MM.1S (cell line): Measurements from ENCODE around the gene CASR.

Source experiments
- DNase-seq: peaks from one replicate; pipeline ENCODE4 v3.0.0-alpha.2; 2015
- H2AFZ ChIP-seq: fragments of 300-600 bp; sonication (generic); 2 replicates; pipeline ENCODE4 v1.6.0; 2016; ENCODE audit warnings: antibody characterized with exemption, low read length
- H3F3A ChIP-seq: fragments of 300-600 bp; sonication (generic); 2 replicates; pipeline ENCODE4 v1.6.1; 2016; ENCODE audit warnings: mild to moderate bottlenecking, antibody characterized with exemption, low read length, moderate library complexity, mixed read lengths; ENCODE audit not compliant: insufficient read depth
- H3K27ac ChIP-seq: fragments of 300-600 bp; sonication (generic); 2 replicates; pipeline ENCODE4 v1.5.1; 2016; ENCODE audit warnings: mild to moderate bottlenecking, low read length
- H3K27me3 ChIP-seq: fragments of 300-600 bp; sonication (generic); replicated peaks from 2 replicates; pipeline ENCODE4 v1.6.0; 2016; ENCODE audit warnings: low read length; ENCODE audit not compliant: insufficient read depth
- H3K36me3 ChIP-seq: fragments of 300-600 bp; sonication (generic); replicated peaks from 2 replicates; pipeline ENCODE4 v1.6.1; 2016; ENCODE audit warnings: mild to moderate bottlenecking, low read length, mixed read lengths; ENCODE audit not compliant: insufficient read depth
- H3K4me1 ChIP-seq: fragments of 300-600 bp; sonication (generic); 2 replicates; pipeline ENCODE4 v1.6.1; 2016; ENCODE audit warnings: low read length, mixed read lengths
- H3K4me2 ChIP-seq: fragments of 300-600 bp; sonication (generic); 2 replicates; pipeline ENCODE4 v1.6.0; 2016; ENCODE audit warnings: low read depth, low read length
- H3K4me3 ChIP-seq: fragments of 300-600 bp; sonication (generic); 2 replicates; pipeline ENCODE4 v1.5.1; 2016; ENCODE audit warnings: low read length, mixed read lengths
- H3K79me2 ChIP-seq: fragments of 300-600 bp; sonication (generic); 2 replicates; pipeline ENCODE4 v1.6.1; 2016; ENCODE audit warnings: mixed run types, low read length, mixed read lengths
- H3K9ac ChIP-seq: fragments of 300-600 bp; sonication (generic); 2 replicates; pipeline ENCODE4 v1.6.1; 2016; ENCODE audit warnings: low read length, mixed read lengths
- H3K9me2 ChIP-seq: fragments of 300-600 bp; sonication (generic); replicated peaks from 2 replicates; pipeline ENCODE4 v1.6.1; 2016; ENCODE audit warnings: mild to moderate bottlenecking, low read length, mixed read lengths; ENCODE audit not compliant: insufficient read depth
- H3K9me3 ChIP-seq: fragments of 300-600 bp; sonication (generic); replicated peaks from 2 replicates; pipeline ENCODE4 v1.6.1; 2016; ENCODE audit warnings: mild to moderate bottlenecking, low read length, mixed read lengths; ENCODE audit not compliant: insufficient read depth
- H4K20me1 ChIP-seq: fragments of 300-600 bp; sonication (generic); 2 replicates; pipeline ENCODE4 v1.6.1; 2016; ENCODE audit warnings: mild to moderate bottlenecking, low read length, moderate library complexity, mixed read lengths; ENCODE audit not compliant: insufficient read depth
- CTCF ChIP-seq: fragments of 300-600 bp; sonication (generic); IDR thresholded peaks from 2 replicates; pipeline ENCODE4 v1.5.1; 2016; ENCODE audit warnings: antibody characterized with exemption, low read length, mixed read lengths
- EZH2 ChIP-seq: fragments of 300-600 bp; sonication (generic); optimal IDR thresholded peaks from 2 replicates; pipeline ENCODE3; 2017; ENCODE audit warnings: low read depth, mild to moderate bottlenecking, antibody characterized with exemption, low read length, mixed read lengths
- EZH2phosphoT487 ChIP-seq: fragments of 300-600 bp; sonication (generic); IDR thresholded peaks from 2 replicates; pipeline ENCODE4 v1.6.1; 2018; ENCODE audit warnings: antibody characterized with exemption, low read length

Gene CASR

DNA sequence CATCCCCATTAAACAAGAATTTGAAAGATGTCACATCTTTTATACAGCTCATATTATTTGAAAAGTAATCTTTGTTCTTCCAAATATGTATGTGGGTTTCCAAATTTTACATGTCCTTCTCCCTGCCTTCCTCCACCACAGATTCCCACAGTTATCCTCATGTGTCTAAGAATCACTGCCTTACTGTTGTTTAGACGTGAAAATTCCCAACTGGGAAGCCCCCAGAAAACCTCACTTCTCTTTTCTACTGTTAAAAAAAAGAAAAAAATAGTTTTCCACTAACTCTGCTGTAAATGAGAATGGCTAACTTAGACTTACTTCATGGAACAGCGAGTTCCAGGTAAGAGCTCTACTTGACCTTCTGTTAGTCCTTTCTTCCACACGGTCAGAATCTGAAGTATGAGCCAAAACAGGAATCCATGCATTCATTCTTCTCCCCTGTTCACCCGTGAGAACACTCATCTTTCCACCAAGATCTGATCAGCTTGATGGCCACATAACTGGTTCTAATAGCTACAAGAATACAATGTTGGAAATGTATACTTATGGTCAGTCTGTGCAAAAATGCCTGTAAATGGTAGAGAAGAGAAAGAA lies 123.7 kb downstream of the CASR start:
- no peak overlapping the region for H3K9ac ChIP-seq
- H3K27me3 ChIP-seq, result no peaks in the 10 kb centered on the region
- H3K79me2 ChIP-seq, result no peaks in the 10 kb centered on the region
- no peaks in the 10 kb centered on the region for H3K36me3 ChIP-seq
- H4K20me1 ChIP-seq, result no peaks in the 10 kb centered on the region
- 0 out of 2 replicates have a peak, but pooled peaks cover 4% of the 10 kb centered on the region for H3F3A ChIP-seq
- no peaks in the 10 kb centered on the region for H3K9me3 ChIP-seq
- H3K4me1 ChIP-seq, result no peaks in the 10 kb centered on the region
- H3K4me2 ChIP-seq, result no peak overlapping the region
- no peak overlapping the region for H3K27ac ChIP-seq
- no peaks in the 10 kb centered on the region for H3K9me2 ChIP-seq
- H2AFZ ChIP-seq, result no peak overlapping the region
- no peak for DNase-seq
- H3K4me3 ChIP-seq, result no peak overlapping the region
- TF ChIP-seq CTCF, result no peak
- TF ChIP-seq EZH2, result no peak
- TF ChIP-seq EZH2phosphoT487, result no peak

DNA sequence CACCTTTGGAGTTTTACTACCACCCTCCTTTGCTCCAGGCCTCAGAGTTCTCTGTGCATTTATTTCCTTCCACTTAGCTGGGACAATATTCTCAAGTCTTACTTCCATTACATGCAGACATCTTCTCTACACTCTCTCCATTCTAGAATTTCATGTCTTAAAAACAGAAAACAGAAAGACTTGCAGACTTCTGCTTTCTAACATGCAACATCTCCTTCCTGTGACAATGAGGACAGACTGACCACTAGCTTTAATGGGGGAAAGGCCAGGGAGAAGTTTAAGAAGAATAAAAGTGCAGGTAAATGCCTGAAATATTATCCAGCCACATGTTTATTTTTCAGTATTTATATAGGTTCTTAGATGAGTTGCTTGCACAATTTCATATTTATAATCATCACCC lies 124.5 kb downstream of the CASR start:
- Histone ChIP-seq H3K4me1 (no peaks in the 10 kb centered on the region), H3K27ac (no peak overlapping the region), H3K4me2 (no peak overlapping the region), H4K20me1 (no peaks in the 10 kb centered on the region), H3K9ac (no peak overlapping the region), H3F3A (0 out of 2 replicates have a peak, but pooled peaks cover 4% of the 10 kb centered on the region), H3K4me3 (no peak overlapping the region), H3K9me3 (no peaks in the 10 kb centered on the region), H3K27me3 (no peaks in the 10 kb centered on the region), H3K36me3 (no peaks in the 10 kb centered on the region), H2AFZ (no peak overlapping the region), H3K79me2 (no peaks in the 10 kb centered on the region), H3K9me2 (no peaks in the 10 kb centered on the region)
- no peak for DNase-seq
- TF ChIP-seq EZH2phosphoT487 (no peak), EZH2 (no peak), CTCF (no peak)

DNA sequence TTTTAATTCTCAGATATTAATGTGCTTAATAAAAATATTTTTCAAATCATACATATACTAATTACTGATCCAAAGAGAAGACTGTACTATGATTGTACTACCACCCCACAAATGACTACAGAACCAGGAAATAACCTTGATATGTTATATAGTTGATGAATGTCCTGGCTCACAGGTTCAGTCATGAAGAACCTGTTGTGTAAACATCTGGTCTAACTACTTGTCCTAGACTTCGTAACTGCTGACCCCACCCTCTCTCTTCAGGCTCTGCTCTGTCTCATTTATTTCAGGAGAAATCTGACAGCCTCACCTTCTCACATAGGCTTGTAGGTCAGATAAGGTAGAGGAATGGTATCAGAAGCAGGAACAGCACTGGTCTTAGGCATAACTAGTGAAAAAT lies 126.9 kb downstream of the CASR start:
- Histone ChIP-seq H3K9me2 (no peaks in the 10 kb centered on the region), H3K27me3 (no peaks in the 10 kb centered on the region), H3K4me3 (no peak overlapping the region), H3K9ac (no peak overlapping the region), H3K27ac (no peak overlapping the region), H2AFZ (no peak overlapping the region), H3F3A (0 out of 2 replicates have a peak, but pooled peaks cover 4% of the 10 kb centered on the region), H4K20me1 (no peaks in the 10 kb centered on the region), H3K9me3 (no peaks in the 10 kb centered on the region), H3K4me1 (no peaks in the 10 kb centered on the region), H3K4me2 (no peak overlapping the region), H3K79me2 (no peaks in the 10 kb centered on the region), H3K36me3 (no peaks in the 10 kb centered on the region)
- no peak for DNase-seq
- TF ChIP-seq EZH2 (no peak), EZH2phosphoT487 (no peak), CTCF (no peak)
